GM19328 (cell line): ENCODE data around the gene SLC2A1.
"Not testable (repeated sequence)": the region's sequence is repeated elsewhere in the genome, so short reads cannot be mapped to it uniquely, and the experiment has no call there.

Experiments used
- ATAC-seq: cut with Tn5 transposase; IDR thresholded peaks from one replicate; pipeline ENCODE4 v1.9.1; 2021; ENCODE audit warnings: mild to moderate bottlenecking, moderate library complexity; ENCODE audit not compliant: unreplicated experiment

Gene SLC2A1

DNA sequence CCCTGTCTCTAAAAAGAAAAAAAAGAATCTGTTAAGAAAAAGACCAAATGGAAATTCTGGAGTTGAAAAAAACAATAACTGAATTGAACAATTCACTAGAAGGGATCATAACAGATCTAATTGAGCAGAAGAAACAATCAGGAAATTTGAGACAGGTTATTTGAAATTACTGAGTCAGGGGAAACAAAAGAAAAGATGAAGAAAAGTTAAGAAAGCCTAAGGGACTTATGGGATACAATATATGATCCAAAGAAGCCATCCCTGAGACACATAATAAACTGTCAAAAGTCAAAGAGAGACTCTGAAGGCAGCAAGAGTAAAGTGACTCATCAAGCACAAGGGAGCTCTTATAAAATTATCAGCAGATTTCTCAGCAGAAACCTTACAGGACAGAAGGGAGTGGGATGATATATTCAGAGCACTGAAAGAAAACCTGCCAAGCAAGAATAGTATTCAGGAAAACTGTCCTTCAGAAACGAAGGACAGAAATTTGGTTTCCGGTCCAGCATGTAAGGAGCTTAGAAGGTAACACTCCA lies 44.5 kb downstream of the SLC2A1 start:
- ATAC-seq: no peak

DNA sequence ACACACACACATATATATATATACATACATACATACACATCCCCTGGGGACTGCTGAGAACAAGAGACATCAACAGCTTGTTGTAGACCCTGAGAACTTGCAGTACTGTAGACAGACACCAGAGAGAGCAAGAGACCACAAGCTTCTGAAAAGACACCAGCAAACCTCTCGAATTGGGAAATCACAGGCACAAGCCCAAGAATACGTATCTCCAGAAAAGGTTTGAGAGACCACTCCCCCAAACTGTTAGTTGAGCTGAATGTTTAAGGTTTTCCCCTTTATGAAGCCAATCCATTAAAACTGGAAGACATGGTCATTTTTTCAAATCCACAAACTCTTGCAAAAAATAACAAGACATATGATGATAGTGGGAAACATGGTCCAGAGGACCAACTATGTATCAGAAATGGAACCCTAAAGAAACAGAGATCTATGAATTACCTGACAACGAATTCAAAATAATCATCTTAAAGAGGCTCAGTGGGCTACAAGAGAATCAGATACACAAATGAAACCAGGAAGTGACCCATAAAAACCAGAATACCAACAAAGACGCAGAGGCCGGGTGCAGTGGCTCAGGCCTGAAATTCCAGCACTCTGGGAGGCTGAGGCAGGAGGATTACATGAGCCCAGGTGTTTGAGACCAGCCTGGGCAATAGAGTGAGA lies 45.1 kb downstream of the SLC2A1 start:
- no peak for ATAC-seq

DNA sequence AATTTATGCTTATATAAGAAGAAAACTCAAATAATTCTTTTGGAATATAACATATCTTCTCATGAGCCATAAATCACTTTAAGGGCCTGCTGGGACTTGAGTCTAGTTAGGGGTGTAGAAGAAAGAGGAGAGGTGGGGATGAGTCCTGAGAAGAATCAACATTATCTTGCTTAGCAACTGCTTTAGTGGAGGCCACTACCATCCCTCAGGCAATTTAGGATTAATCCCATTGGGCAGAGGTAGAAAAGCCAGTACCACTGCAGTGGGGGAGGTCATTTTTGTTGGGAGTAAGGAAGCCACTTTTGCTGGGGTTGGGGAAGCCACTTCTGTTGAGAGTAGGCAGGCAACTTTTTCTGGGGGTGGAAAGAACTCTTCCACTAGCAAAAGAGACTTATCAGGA lies 47.7 kb downstream of the SLC2A1 start:
- ATAC-seq: no peak

DNA sequence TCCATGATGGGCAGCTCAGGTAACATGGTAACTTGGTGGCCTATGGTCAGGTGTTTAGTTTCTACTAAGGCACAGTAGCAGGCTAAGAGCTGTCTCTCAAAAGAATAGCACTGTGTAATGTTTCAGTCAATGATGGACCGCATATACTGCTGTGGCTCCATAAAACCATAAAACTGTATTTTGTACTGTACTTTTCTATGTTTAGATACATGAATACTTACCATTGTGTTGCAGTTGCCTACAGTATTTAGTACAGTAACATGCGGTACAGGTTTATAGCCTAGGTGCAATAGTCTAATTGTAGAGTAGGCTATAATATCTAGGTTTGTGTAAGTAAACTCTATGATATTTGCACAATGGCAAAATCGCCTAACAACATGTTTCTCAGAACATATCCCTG lies 50.6 kb downstream of the SLC2A1 start:
- no peak for ATAC-seq

DNA sequence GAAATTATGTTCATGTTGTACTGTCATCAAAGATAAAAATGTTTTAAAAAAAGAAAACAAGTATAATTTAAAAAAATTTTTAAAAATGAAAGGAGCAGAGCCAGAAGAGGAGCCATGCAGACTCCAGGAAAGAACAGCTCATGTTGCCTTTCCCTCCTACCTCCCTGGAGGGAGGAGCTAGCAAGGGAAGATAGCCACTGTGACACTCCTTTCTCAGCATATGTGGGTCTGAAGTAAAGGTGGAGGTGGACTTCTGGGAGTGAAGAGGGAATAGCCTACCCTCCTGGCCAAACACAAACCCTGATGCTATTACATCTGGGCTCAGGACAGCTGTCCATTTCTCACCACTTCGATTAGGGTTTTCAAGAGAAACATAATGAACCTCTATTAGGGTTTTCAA lies 54.2 kb downstream of the SLC2A1 start:
- ATAC-seq: no peak

DNA sequence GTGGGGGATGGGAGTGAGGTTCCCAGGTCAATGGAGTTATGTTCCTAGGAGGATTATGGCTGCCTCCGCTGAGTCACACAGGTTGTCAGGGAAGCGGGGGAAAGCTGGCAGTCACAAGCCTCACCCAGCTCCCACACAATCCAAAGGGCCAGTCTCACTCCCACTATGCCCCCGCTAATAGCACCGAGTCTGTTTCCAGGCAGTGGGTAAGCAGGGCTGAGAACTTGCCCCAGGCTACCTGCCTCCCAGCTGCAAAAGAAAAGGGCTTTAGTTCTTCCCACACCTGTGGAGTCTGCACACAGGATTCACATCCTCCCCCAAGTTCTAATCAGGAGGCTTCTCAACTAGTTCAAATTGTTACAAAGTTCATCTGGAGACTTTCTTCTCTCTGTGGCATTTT lies 58.7 kb downstream of the SLC2A1 start:
- ATAC-seq: not testable (repeated sequence)

DNA sequence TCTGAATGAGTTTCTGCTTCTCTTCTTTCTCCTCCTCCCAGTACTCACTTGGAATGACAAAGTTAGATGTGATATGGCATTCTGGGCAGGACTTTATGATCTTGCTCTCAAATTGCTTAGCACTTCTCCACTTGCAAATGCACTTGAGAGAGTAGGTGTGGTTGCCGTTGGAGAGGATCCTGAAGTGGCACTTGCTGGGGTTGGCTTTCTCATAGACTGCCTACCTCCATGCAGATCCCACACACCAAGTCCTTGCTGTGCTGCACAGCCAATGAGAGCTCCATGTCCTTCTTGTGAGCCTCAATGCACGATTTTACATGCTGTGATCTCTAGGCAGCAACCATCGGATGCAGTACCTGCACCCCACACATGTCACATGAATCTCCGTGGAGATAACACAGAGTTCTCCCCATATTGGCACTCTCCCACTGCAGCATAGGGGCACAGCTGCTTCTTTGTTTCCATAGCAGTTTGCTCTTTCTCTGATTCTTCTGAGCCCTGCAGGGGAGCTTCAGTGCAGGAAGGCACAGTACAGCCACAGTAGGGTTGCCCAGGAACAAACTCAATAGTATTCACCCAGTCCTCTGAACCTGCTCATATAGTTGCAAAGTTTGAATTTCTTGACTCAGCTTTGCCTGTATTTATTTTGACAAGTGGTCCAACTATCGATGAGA lies 67.1 kb downstream of the SLC2A1 start:
- no peak for ATAC-seq

DNA sequence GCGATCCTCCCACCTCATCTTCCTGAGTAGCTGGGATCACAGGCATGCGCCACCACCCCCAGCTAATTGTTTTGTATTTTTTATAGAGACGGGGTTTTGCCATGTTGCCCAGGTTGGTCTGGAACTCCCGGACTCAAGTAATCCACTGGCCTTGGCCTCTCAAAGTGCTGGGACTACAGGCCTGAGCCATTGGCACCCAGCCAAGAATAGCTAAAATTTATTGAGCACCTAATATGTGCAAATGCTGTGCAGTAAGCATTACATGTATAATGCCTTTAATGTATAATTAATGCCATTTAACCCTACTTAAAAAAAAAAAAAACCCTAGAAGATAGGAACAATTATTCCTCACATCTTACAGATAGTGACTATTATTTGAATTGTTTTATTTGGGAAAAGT lies 69.4 kb downstream of the SLC2A1 start:
- ATAC-seq: no peak

DNA sequence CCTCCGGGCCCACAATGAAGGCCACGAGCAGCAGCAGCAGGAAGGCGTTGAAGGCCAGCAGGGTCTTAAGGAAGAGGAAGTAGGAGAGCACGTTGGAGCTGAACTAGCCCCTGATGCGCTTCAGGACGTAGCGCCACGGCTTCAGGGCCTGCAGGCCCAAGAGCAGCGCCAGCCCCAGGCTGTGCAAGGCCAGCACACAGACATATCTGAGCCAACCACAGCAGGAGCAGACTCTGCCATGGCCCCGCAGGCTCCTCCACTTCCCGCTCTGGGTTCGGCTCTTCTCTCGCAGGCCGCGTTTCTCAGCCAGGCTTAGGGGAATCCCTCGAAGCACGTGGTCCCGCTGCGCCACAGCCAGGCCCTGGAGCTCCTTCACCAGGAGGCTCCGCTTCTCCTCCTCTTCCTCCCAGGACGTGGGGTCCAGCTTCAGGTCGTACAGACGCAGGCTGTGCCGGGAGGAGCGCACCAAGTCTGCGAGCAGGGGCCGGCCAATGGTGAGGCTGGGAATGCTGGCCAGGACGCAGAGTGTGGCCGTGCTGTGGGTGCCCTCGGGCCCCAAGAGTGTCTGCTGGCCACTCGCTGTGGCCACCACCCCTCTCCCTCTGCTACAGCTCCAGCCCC lies 70.5 kb downstream of the SLC2A1 start:
- ATAC-seq: no peak

DNA sequence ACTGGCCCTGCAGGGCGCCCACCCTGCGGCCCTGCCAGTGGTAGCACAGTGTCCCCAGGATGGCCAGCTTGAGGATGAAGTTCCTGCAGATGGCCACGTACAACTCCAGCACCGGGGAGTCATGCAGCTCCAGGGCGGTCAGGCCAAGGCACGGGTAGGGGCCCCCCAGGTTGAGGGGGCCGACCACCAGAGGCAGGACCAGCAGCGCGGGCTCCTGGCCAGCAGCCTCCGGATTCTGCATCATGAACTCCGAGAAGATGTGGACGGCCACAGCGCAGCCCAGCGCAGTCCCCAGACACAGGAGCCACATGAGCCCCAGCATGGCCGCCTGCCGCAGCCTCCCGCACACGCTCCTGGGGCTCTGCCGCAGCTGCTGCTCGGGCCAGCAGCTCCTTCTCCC lies 71.3 kb downstream of the SLC2A1 start:
- ATAC-seq: no peak

DNA sequence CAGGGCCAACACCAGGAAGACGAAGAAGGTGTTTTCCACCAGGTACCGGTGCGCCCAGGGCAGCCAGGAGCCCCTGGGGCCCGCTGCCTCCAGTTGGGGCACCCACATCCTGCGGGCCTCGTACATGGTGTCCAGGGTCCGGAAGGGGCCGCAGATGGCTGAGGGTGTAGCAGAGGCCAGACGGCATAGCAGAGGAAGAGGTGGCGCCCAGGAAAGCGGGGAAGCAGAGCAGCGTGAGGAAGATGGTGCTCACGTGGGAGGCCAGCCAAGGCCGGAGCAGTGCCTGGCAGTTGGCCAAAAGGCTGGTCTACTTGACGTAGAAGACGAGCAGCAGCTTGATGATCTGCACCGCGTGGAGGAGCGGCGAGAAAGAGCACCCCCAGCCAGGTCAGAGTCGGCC lies 71.9 kb downstream of the SLC2A1 start:
- no peak for ATAC-seq

DNA sequence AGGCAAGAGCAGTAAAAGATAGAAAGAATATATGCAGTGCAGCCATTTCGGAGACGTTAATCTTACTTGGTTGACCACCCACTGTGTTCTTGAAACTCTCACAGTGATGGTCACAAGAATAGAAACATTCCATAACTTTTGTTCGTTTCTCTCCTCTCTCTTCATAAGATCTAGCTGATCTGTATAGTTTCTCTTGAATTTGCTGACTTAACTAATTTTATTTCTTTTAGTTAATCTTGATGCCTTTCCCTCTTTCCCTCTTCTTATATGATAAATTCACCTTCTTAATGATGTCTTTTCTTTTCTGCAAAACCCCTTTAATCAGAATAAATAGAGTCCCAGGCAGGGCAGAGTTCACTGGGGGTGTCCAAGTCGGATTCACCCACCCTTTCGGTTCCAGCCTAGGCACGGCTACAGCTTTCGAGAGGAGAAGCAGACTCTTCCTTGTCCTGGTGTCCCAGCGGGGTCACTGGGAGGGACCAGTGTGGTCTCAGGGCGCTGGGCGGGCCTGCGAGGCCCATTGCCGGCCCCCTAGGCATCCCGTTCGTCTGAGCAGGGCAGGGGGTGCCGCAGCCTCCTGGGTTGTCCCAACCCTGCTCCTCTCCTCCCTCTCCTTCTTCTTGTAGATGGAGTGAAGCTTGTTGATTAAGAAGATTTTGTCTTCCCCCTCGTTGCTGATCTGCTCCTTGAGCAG lies 72.5 kb downstream of the SLC2A1 start:
- ATAC-seq: no peak

DNA sequence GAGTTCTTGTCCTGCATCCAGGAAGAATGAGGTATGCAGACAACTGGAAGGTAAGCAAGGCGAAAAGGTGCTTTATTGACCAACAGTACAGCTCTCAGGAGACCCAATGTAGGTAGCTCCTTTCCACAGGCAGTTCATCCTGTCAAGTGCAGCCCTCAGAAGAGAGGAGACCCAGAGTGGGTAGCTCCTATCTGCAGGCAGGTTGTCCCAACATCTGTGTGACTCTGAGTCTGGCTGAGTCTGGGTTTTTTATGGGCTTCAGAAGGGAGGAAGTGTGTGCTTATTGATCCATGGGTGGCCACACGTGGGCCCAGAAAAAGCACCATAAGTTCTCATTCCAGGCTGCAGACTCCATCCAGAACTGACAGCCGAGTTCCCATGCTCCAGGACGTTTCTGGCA lies 78.3 kb downstream of the SLC2A1 start:
- ATAC-seq: no peak

DNA sequence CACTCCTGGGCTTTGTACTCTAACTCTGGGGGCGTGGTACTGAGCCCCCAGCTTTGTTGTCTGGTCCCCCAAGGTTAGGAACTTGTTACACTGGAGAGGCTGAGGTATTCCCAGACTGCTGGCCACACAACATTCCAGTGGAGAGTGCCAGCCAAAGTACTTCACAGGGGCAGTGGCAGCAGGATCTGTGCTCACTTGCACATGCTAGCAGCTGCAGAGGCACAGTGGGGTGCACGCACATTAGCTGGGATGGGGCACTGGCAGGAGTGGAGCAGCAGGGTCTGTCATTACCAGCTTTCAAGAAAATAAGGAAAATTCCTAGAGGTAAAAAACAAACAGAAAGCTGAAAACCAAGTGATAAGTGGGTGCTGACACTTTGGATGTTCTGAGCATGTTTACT lies 81.3 kb downstream of the SLC2A1 start:
- ATAC-seq: no peak

DNA sequence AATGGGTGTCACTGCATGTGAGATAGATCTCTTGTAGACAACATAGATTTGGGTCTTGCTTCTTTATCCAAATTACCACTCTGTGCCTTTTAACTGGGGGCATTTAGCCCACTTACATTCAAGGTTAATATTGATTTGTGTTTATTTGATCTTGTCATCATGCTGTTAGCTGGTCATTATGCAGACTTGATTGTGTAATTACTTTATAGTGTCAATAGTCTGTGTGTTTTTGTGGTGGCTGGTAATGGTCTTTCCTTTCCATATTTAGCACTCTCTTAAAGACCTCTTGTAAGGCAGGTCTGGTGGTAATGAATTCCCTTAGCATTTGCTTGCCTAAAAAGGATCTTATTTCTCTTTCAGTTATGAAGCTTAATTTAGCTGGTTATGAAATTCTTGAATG lies 82.7 kb downstream of the SLC2A1 start:
- no peak for ATAC-seq
